ENCODE measurements around the gene MYB.

The MYB gene

GRCh38 chr6:135257631-135258405 lies 76.7 kb downstream of the MYB start:
- Histone ChIP-seq H3K9me3 (ENCODE audit: control insufficient read depth, insufficient read depth, low read depth, low read length) (no peaks in the 10 kb centered on the region), H3K36me3 (ENCODE audit: control insufficient read depth in 2 of 2, insufficient read depth in 1 of 2, low read length in 2 of 2) (no peaks in the 10 kb centered on the region), H3K4me3 (ENCODE audit: low read depth, low read length) (no peak overlapping the region), H3K4me1 (ENCODE audit: control insufficient read depth, insufficient read depth, low read length) (no peaks in the 10 kb centered on the region), H3K27ac (ENCODE audit: extremely low read depth, low read depth, low read length) (no peak overlapping the region)
- ChIA-PET CTCF (interaction anchor here (0.7 to 1.2 kb wide), 3 partner anchors 19 to 113 kb away, joined by 3 to 5 read pairs (median 5); no protein-coding TSS in a partner anchor), POLR2A (interaction anchor here (0.5 kb wide), 1 partner anchor 75 kb away, joined by 4 read pairs; no protein-coding TSS in a partner anchor)
- TF ChIP-seq ZNF510 (tag by site-specific recombination; IDR thresholded peaks at IDR 0.05; ENCODE audit: insufficient replicate concordance) (no peak), ZNF157 (tag by site-specific recombination; IDR thresholded peaks at IDR 0.05) (no peak), ZNF670 (tag by site-specific recombination; IDR thresholded peaks at IDR 0.05; ENCODE audit: low read depth) (no peak), ZNF362 (tag by site-specific recombination; IDR thresholded peaks at IDR 0.05) (no peak), ZBTB7A (tag by site-specific recombination; IDR thresholded peaks at IDR 0.05; ENCODE audit: low read depth) (no peak), GLI2 (tag by site-specific recombination; IDR thresholded peaks at IDR 0.05; ENCODE audit: borderline replicate concordance, low read depth) (no peak), ZNF791 (tag by site-specific recombination; IDR thresholded peaks at IDR 0.05) (no peak), ZNF112 (tag by site-specific recombination; IDR thresholded peaks at IDR 0.05) (no peak), ZNF529 (tag by site-specific recombination; IDR thresholded peaks at IDR 0.05; ENCODE audit: insufficient replicate concordance) (no peak), ZNF391 (tag by site-specific recombination; IDR thresholded peaks at IDR 0.05; ENCODE audit: borderline replicate concordance, low read depth) (no peak), OSR2 (tag by site-specific recombination; IDR thresholded peaks at IDR 0.05) (no peak), ZNF175 (tag by site-specific recombination; IDR thresholded peaks at IDR 0.05) (no peak), ZSCAN30 (tag by site-specific recombination; IDR thresholded peaks at IDR 0.05) (no peak), ZNF585B (tag by site-specific recombination; IDR thresholded peaks at IDR 0.05) (no peak), ZNF560 (tag by site-specific recombination; IDR thresholded peaks at IDR 0.05; ENCODE audit: borderline replicate concordance) (no peak)

GRCh38 chr6:135258970-135259369 lies 77.9 kb downstream of the MYB start:
- CTCF ChIA-PET, result interaction anchor here (1.2 kb wide), 1 partner anchor 114 kb away, joined by 5 read pairs; no protein-coding TSS in a partner anchor
- no peak overlapping the region for H3K27ac ChIP-seq (ENCODE audit: extremely low read depth, low read depth, low read length)

DNA sequence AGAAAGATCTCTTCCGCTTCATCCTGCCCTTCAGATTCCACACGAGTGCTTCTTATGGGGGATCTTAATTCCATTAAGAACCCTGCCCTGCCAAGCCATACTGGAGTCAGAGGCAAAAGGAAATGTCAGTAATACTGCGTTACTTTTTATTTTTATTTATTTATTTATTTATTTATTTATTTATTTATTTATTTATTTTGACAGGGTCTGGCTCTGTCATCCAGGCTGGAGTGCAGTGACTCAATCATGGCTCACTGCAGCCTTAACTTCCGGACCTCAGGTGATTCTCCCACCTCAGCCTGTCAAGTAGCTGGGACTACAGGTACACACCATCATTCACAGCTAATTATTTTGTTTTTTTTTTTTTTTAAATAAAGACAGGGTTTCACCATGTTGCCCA lies 79.5 kb downstream of the MYB start:
- Histone ChIP-seq H3K4me1 (ENCODE audit: control insufficient read depth, insufficient read depth, low read length) (no peaks in the 10 kb centered on the region), H3K9me3 (ENCODE audit: control insufficient read depth, insufficient read depth, low read depth, low read length) (no peaks in the 10 kb centered on the region), H3K27ac (ENCODE audit: extremely low read depth, low read depth, low read length) (no peak overlapping the region), H3K4me3 (ENCODE audit: low read depth, low read length) (no peak overlapping the region), H3K36me3 (ENCODE audit: control insufficient read depth in 2 of 2, insufficient read depth in 1 of 2, low read length in 2 of 2) (no peaks in the 10 kb centered on the region)
- POLR2A ChIA-PET, result interaction anchor here (0.7 kb wide), 1 partner anchor 237 kb away, joined by 3 read pairs; no protein-coding TSS in a partner anchor
- CTCF ChIA-PET, result interaction anchor here (0.6 kb wide), 2 partner anchors 1137 to 1144 kb away, joined by 3 read pairs; no protein-coding TSS in a partner anchor
- TF ChIP-seq PRDM1 (tag by site-specific recombination; IDR thresholded peaks at IDR 0.05) (no peak), ZNF664 (tag by site-specific recombination; IDR thresholded peaks at IDR 0.05) (0 out of 2 replicates have a peak, but pooled peaks have one; percentile 39), REST (tag by site-specific recombination; IDR thresholded peaks at IDR 0.05) (peak; percentile 41; the same call in 1 of the 2 replicates), ZFP37 (tag by site-specific recombination; IDR thresholded peaks at IDR 0.05) (no peak), ZBTB7A (tag by site-specific recombination; IDR thresholded peaks at IDR 0.05; ENCODE audit: low read depth) (no peak), ZFP69B (tag by site-specific recombination; IDR thresholded peaks at IDR 0.05) (no peak), ZNF394 (tag by site-specific recombination; IDR thresholded peaks at IDR 0.05; ENCODE audit: borderline replicate concordance) (peak; percentile 92), ZNF335 (tag by site-specific recombination; conservative IDR thresholded peaks at IDR 0.05) (no peak), ZNF488 (tag by site-specific recombination; IDR thresholded peaks at IDR 0.05) (no peak)

More at GRCh38 chr6:135258970-135259369, 77.9 kb downstream of the MYB start:
- Histone ChIP-seq H3K9me3 (ENCODE audit: control insufficient read depth, insufficient read depth, low read depth, low read length) (no peaks in the 10 kb centered on the region), H3K36me3 (ENCODE audit: control insufficient read depth in 2 of 2, insufficient read depth in 1 of 2, low read length in 2 of 2) (no peaks in the 10 kb centered on the region), H3K4me1 (ENCODE audit: control insufficient read depth, insufficient read depth, low read length) (no peaks in the 10 kb centered on the region), H3K4me3 (ENCODE audit: low read depth, low read length) (no peak overlapping the region)
- POLR2A ChIA-PET, result no interaction called here
- TF ChIP-seq ZNF335 (tag by site-specific recombination; conservative IDR thresholded peaks at IDR 0.05) (peak; percentile 50; the same call in 1 of the 2 replicates), ZNF37A (tag by site-specific recombination; IDR thresholded peaks at IDR 0.05) (no peak), ZFHX2 (tag by site-specific recombination; conservative IDR thresholded peaks at IDR 0.05) (peak; percentile 48; the same call in 1 of the 2 replicates), ZNF580 (tag by site-specific recombination; IDR thresholded peaks at IDR 0.05) (no peak)

All from HEK293 (cell line).